ENCODE measurements around the gene KRTAP4-9.

DNA sequence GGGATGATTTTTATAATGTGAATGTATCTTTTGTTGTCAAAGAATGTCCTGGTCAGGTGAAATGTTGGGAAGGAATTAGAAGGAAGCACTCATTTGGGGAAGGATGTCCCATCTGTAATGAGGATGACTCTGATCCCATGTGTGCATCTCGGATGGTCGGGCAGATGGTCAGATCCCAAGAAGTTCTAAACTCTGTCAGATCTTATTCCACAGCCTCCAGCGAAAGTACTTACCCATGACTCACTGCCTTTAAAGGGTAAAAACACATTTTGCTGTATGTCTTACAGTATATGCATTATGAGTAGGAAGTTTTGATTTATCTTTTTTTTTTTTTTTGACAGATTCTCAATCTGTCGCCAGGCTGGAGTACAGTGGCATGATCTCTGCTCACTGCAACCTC lies 13.5 kb downstream of the KRTAP4-9 start:
- no peak for TF ChIP-seq POLR2A (IDR thresholded peaks at IDR 0.05; ENCODE audit: extremely low read depth, insufficient read length)
- TF ChIP-seq, protein P1, sequence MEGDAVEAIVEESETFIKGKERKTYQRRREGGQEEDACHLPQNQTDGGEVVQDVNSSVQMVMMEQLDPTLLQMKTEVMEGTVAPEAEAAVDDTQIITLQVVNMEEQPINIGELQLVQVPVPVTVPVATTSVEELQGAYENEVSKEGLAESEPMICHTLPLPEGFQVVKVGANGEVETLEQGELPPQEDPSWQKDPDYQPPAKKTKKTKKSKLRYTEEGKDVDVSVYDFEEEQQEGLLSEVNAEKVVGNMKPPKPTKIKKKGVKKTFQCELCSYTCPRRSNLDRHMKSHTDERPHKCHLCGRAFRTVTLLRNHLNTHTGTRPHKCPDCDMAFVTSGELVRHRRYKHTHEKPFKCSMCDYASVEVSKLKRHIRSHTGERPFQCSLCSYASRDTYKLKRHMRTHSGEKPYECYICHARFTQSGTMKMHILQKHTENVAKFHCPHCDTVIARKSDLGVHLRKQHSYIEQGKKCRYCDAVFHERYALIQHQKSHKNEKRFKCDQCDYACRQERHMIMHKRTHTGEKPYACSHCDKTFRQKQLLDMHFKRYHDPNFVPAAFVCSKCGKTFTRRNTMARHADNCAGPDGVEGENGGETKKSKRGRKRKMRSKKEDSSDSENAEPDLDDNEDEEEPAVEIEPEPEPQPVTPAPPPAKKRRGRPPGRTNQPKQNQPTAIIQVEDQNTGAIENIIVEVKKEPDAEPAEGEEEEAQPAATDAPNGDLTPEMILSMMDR (IDR thresholded peaks at IDR 0.05; ENCODE audit: low read depth, low read length), result no peak

Measured in NB4 (cell line).